Naive thymus-derived CD4-positive, alpha-beta T cell (primary cell): Measurements from ENCODE around the gene SULT6B1. TPM values are rescaled to one million over a fixed set of nuclear protein-coding genes. Genes with fewer than 3 reads are reported as not detected.

Experiments used
- ATAC-seq: fragments of 150-1000 bp; cut with Tn5 transposase; 2 replicates; pipeline ENCODE4 v1.10.0; 2021; ENCODE audit warnings: mild to moderate bottlenecking, moderate library complexity
- CTCF ChIA-PET: fragments of 350-600 bp; sonication (Branson Sonifier 250); formaldehyde crosslinking; loops from one replicate; lab custom pipeline; 2021; ENCODE audit warnings: antibody characterized with exemption; lab: Charles Lee
- POLR2A ChIA-PET: fragments of 350-600 bp; sonication (Branson Sonifier 250); formaldehyde crosslinking; loops from one replicate; lab custom pipeline; 2021; ENCODE audit warnings: antibody characterized with exemption, inconsistent platforms; lab: Charles Lee
- DNase-seq, 9 donors: peaks; one replicate each; pipeline versions ENCODE4 v3.0.0 to v3.0.0-alpha.2; 2020 to 2022; ENCODE audit warnings: mixed read lengths in 1 of 9
- H3K27ac ChIP-seq: one replicate; pipeline ENCODE4 v1.7.0; 2013; ENCODE audit warnings: mild to moderate bottlenecking, low read depth, low read length, moderate library complexity
- H3K27me3 ChIP-seq, 2 donors: one replicate each; pipeline ENCODE4 v1.7.0; 2013; ENCODE audit warnings: low read length in 2 of 2, mild to moderate bottlenecking in 2 of 2, moderate library complexity in 2 of 2; ENCODE audit not compliant: control insufficient read depth in 2 of 2, insufficient read depth in 2 of 2
- H3K36me3 ChIP-seq, 3 experiments: 1 replicate in 2 of 3; 2 replicates in 1 of 3; pipeline ENCODE4 v1.7.0; 2013; ENCODE audit warnings: low read length in 3 of 3, mild to moderate bottlenecking in 3 of 3, moderate library complexity in 1 of 3; ENCODE audit not compliant: insufficient read depth in 3 of 3, control insufficient read depth in 2 of 3
- H3K4me1 ChIP-seq, 2 donors: one replicate each; pipeline ENCODE4 v1.7.0; 2013; ENCODE audit warnings: low read length in 2 of 2, mild to moderate bottlenecking in 2 of 2, moderate library complexity in 1 of 2; ENCODE audit not compliant: control insufficient read depth in 2 of 2, insufficient read depth in 2 of 2
- H3K4me3 ChIP-seq: 2 replicates; pipeline ENCODE4 v1.7.0; 2013; ENCODE audit warnings: mild to moderate bottlenecking, low read length
- H3K9me3 ChIP-seq, 3 experiments: 1 replicate in 2 of 3; 2 replicates in 1 of 3; pipeline ENCODE4 v1.7.0; 2013; ENCODE audit warnings: low read length in 3 of 3; ENCODE audit not compliant: control insufficient read depth in 2 of 3
- H3K27ac Mint-ChIP-seq, 9 donors: one replicate each; pipeline ENCODE4 v1.8.0; 2020 to 2022; ENCODE audit warnings: mixed read lengths in 9 of 9, mild to moderate bottlenecking in 8 of 9, moderate library complexity in 5 of 9, inconsistent platforms in 2 of 9
- H3K27me3 Mint-ChIP-seq, 5 donors: one replicate each; pipeline ENCODE4 v1.8.0; 2021 to 2022; ENCODE audit warnings: mixed read lengths in 5 of 5, mild to moderate bottlenecking in 1 of 5
- H3K36me3 Mint-ChIP-seq, 5 donors: one replicate each; pipeline ENCODE4 v1.8.0; 2020 to 2022; ENCODE audit warnings: mixed read lengths in 5 of 5, mild to moderate bottlenecking in 3 of 5, inconsistent platforms in 1 of 5
- H3K4me1 Mint-ChIP-seq, 7 donors: one replicate each; pipeline ENCODE4 v1.8.0; 2020 to 2022; ENCODE audit warnings: mixed read lengths in 7 of 7, mild to moderate bottlenecking in 3 of 7, inconsistent platforms in 1 of 7
- H3K4me3 Mint-ChIP-seq, 10 donors: one replicate each; pipeline ENCODE4 v1.8.0; 2020 to 2022; ENCODE audit warnings: mild to moderate bottlenecking in 10 of 10, mixed read lengths in 10 of 10, moderate library complexity in 6 of 10, inconsistent platforms in 2 of 10
- H3K9me3 Mint-ChIP-seq, 11 donors: one replicate each; pipeline ENCODE4 v1.8.0; 2020 to 2022; ENCODE audit warnings: mixed read lengths in 11 of 11, mild to moderate bottlenecking in 4 of 11, inconsistent platforms in 1 of 11, moderate library complexity in 1 of 11
- intact Hi-C, 2 donors: fragments of 100-400 bp; cut with micrococcal nuclease; formaldehyde crosslinking; loops; one replicate each; pipeline ENCODE4 v1.15.1; 2023
- polyA plus RNA-seq, 2 donors: library from polyadenylated mRNA; unstranded; fragments of 300-500 nt; fragmentation: Illumina TruSeq; gene quantifications; one replicate each; pipeline ENCODE4 v1.2.3, GENCODE V29; 2021
- total RNA-seq, 6 experiments: library from RNA in 5 of 6; stranded (reverse) in 5 of 6; gene quantifications; 1 replicate in 5 of 6; 2 replicates in 1 of 6; pipeline ENCODE4 v1.2.3 and lab custom pipeline; 2021 to 2026

Gene SULT6B1
- total and polyA plus RNA-seq, 7 experiments from 2014 or later, result not detected

DNA sequence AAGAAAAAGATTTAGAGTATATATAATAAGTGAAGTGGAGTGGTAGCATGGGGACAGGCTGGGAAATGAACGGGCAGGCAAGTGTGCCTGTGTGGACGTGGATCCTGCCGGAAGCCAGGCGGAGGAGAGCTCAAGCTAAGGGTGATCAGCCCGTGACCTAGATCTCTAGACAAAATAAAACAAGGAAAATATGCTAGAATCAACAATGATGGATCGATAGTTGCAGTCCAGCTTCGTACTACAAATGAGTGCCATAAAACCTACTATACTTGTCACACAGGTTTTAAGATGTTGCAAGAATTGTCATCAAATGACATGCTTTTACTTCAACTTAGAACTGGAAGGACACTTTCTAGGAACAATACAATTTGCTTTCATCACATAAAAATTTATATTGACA lies 40.1 kb downstream of the SULT6B1 start:
- peak overlapping the region in 5 of 9 donors; percentile 27 to 58 (median 36) for H3K27ac Mint-ChIP-seq
- Histone ChIP-seq H3K27ac (no peak overlapping the region), H3K9me3 (no peaks in the 10 kb centered on the region), H3K4me1 (peaks cover 4 to 8% of the 10 kb centered on the region in 2 donors), H3K36me3 (peaks cover 0 to 26% (median 0%) of the 10 kb centered on the region in 3 experiments), H3K4me3 (no peak overlapping the region), H3K27me3 (no peaks in the 10 kb centered on the region)
- no peaks in the 10 kb centered on the region for H3K27me3 Mint-ChIP-seq
- DNase-seq, result no peak
- no peaks in the 10 kb centered on the region for H3K9me3 Mint-ChIP-seq
- no peak for ATAC-seq
- ChIA-PET POLR2A (interaction anchor here (1.2 kb wide), 1 partner anchor 9 kb away, joined by 3 read pairs; the partner anchor contains the start of gene EIF2AK2), CTCF (no interaction called here)
- no peak overlapping the region for H3K4me3 Mint-ChIP-seq
- H3K36me3 Mint-ChIP-seq, result peaks cover 12 to 43% (median 34%) of the 10 kb centered on the region in 5 donors
- peaks cover 10 to 48% (median 36%) of the 10 kb centered on the region in 7 donors for H3K4me1 Mint-ChIP-seq
- intact Hi-C loops, result loop anchor here in 1 of 2 donors (5.0 kb wide), 1 partner anchor 41 kb away; no protein-coding TSS in a partner anchor

DNA sequence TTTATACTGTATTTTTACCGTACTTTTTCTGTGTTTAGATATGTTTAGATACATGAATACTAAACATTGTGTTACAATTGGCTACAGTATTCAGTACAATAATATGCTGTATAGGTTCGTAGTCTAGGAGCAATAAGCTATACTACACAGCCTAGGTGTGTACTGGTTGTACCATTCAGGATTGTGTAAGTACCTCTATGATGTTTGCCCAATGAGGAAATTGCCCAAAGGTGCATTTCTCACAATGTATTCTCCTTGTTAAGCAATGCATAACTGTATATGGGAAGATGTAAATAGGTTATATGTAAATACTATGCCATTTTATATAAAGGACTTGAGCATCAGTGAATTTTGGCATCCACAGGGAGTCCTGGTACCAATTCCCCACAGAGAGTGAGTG lies 42.4 kb downstream of the SULT6B1 start:
- Histone ChIP-seq H3K27me3 (no peaks in the 10 kb centered on the region), H3K9me3 (no peaks in the 10 kb centered on the region), H3K27ac (no peak overlapping the region), H3K4me3 (no peak overlapping the region), H3K4me1 (peaks cover 0 to 7% of the 10 kb centered on the region in 2 donors), H3K36me3 (peaks cover 0 to 32% (median 0%) of the 10 kb centered on the region in 3 experiments)
- Mint-ChIP-seq H3K27ac (no peak overlapping the region), H3K9me3 (no peaks in the 10 kb centered on the region), H3K4me1 (peaks cover 4 to 27% (median 21%) of the 10 kb centered on the region in 7 donors), H3K36me3 (peaks cover 8 to 36% (median 30%) of the 10 kb centered on the region in 5 donors), H3K4me3 (no peak overlapping the region), H3K27me3 (no peaks in the 10 kb centered on the region)
- POLR2A ChIA-PET, result no interaction called here
- intact Hi-C loops, result loop anchor here in 1 of 2 donors (5.0 kb wide), 1 partner anchor 39 kb away; no protein-coding TSS in a partner anchor
- no peak for DNase-seq
- no peak for ATAC-seq
- CTCF ChIA-PET, result no interaction called here

DNA sequence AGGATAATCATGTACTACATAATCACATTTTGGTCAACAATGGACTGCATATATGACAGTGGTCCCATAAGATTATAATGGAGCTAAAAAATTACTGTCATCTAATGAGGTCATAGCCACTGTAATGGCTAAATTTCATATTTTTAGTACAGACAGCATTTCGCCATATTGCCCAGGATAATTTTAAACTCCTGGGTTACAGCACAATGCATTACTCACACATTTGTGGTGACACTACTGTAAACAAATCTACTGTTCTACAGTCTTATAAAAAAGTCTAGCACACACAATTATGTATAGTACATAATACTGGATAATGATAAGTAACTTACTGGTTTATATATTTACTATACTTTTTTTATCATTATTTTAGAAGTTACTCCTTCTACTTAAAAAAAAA lies 44.5 kb downstream of the SULT6B1 start:
- ChIA-PET CTCF (no interaction called here), POLR2A (no interaction called here)
- no peak overlapping the region for H3K27ac Mint-ChIP-seq
- DNase-seq, result no peak
- no peak for ATAC-seq
- H3K9me3 Mint-ChIP-seq, result no peaks in the 10 kb centered on the region
- Histone ChIP-seq H3K27me3 (no peaks in the 10 kb centered on the region), H3K4me3 (no peak overlapping the region), H3K36me3 (peaks cover 0 to 50% (median 0%) of the 10 kb centered on the region in 3 experiments), H3K4me1 (no peaks in the 10 kb centered on the region), H3K27ac (no peak overlapping the region), H3K9me3 (no peaks in the 10 kb centered on the region)
- peaks cover 14 to 50% (median 43%) of the 10 kb centered on the region in 5 donors for H3K36me3 Mint-ChIP-seq
- intact Hi-C loops, result no loop called here
- H3K4me3 Mint-ChIP-seq, result no peak overlapping the region
- H3K27me3 Mint-ChIP-seq, result no peaks in the 10 kb centered on the region
- H3K4me1 Mint-ChIP-seq, result peaks cover 0 to 13% (median 6%) of the 10 kb centered on the region in 7 donors

DNA sequence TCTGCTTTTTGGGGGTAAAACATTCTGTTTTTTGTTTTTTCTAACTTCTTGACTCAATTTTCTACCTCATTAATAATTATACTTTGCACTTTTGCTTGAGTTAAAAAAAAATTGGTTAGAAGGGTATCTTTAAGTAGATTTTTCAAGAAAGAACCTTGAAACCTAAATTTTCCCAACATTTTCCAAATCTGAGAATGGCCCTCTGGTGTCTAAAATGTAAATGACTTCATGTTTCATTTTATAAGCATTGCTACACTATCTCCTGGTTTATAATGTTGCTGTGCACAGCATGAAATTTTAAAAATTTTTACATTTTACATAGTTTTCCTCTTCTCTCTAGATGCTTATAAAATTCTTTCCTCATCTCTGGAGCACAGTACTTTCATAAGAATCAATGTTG lies 45.9 kb downstream of the SULT6B1 start:
- peaks cover 0 to 4% (median 0%) of the 10 kb centered on the region in 7 donors for H3K4me1 Mint-ChIP-seq
- H3K27ac Mint-ChIP-seq, result no peak overlapping the region
- peaks cover 0 to 55% (median 7%) of the 10 kb centered on the region in 3 experiments for H3K36me3 ChIP-seq
- no peak for ATAC-seq
- CTCF ChIA-PET, result no interaction called here
- no peaks in the 10 kb centered on the region for H3K9me3 Mint-ChIP-seq
- DNase-seq, result no peak
- H3K27ac ChIP-seq, result no peak overlapping the region
- no peak overlapping the region for H3K4me3 Mint-ChIP-seq
- H3K36me3 Mint-ChIP-seq, result peaks cover 14 to 44% (median 38%) of the 10 kb centered on the region in 5 donors
- H3K4me1 ChIP-seq, result no peaks in the 10 kb centered on the region
- H3K27me3 ChIP-seq, result no peaks in the 10 kb centered on the region
- H3K4me3 ChIP-seq, result no peak overlapping the region
- POLR2A ChIA-PET, result no interaction called here
- intact Hi-C loops, result no loop called here
- no peaks in the 10 kb centered on the region for H3K27me3 Mint-ChIP-seq
- no peaks in the 10 kb centered on the region for H3K9me3 ChIP-seq

DNA sequence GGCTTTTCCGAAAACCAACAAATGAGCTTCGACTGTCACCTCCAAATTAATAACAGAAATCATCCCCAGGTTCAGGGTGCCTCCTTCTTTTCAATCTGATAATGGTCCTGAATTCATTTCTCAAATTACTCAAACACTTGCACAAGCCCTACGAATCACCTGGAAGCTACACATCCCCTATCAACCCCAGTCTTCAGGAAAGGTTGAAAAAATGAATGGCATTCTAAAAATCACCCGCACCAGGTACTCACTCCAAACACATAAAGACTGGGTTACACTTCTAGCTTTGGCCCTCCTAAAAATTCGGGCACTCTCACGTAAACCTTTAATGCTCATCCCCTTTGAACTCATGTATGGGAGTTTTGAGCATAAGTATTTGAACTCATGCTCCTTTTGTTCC lies 55.6 kb downstream of the SULT6B1 start:
- H3K4me1 Mint-ChIP-seq, result peaks cover 0 to 22% (median 5%) of the 10 kb centered on the region in 7 donors

DNA sequence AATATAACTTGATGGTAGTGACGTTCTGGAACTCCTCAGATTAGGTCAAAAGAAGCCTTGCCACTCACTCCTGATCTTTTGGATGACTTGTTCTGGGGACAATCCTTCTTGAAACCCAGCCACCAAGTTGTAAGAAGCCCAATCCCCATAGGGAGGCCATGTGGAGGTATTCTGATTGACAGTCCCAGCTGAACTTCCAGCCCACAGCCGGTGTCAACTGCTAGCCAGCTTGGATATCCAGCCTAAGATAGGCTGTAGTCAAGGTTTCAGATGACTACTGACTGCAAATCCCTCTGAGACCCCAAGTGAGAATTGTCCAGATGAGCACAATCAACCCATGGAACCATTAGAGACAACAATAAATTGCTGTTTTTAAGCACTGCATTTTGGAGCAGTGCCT lies 63.1 kb downstream of the SULT6B1 start:
- Mint-ChIP-seq H3K9me3 (peaks cover 0 to 2% (median 0%) of the 10 kb centered on the region in 11 donors), H3K27ac (peak overlapping the region in 1 of 9 donors; percentile 1), H3K27me3 (no peaks in the 10 kb centered on the region), H3K36me3 (peaks cover 10 to 63% (median 45%) of the 10 kb centered on the region in 5 donors), H3K4me3 (no peak overlapping the region), H3K4me1 (peaks cover 0 to 16% (median 4%) of the 10 kb centered on the region in 7 donors)
- ChIA-PET POLR2A (no interaction called here), CTCF (no interaction called here)
- intact Hi-C loops, result no loop called here
- H3K9me3 ChIP-seq, result no peaks in the 10 kb centered on the region
- H3K4me3 ChIP-seq, result no peak overlapping the region
- H3K27ac ChIP-seq, result no peak overlapping the region
- peaks cover 0 to 36% (median 4%) of the 10 kb centered on the region in 3 experiments for H3K36me3 ChIP-seq
- H3K27me3 ChIP-seq, result no peaks in the 10 kb centered on the region
- DNase-seq (no peak), ATAC-seq (no peak)
- H3K4me1 ChIP-seq, result no peaks in the 10 kb centered on the region

More for the DNA sequence above, 55.6 kb downstream of the SULT6B1 start:
- intact Hi-C loops, result no loop called here
- Histone ChIP-seq H3K27ac (no peak overlapping the region), H3K27me3 (no peaks in the 10 kb centered on the region), H3K9me3 (no peaks in the 10 kb centered on the region), H3K4me1 (no peaks in the 10 kb centered on the region), H3K4me3 (no peak overlapping the region), H3K36me3 (peaks cover 10 to 79% (median 23%) of the 10 kb centered on the region in 3 experiments)
- DNase-seq, result no peak
- ChIA-PET CTCF (no interaction called here), POLR2A (no interaction called here)
- H3K4me3 Mint-ChIP-seq, result no peak overlapping the region
- no peak for ATAC-seq
- no peaks in the 10 kb centered on the region for H3K27me3 Mint-ChIP-seq
- H3K36me3 Mint-ChIP-seq, result peaks cover 37 to 59% (median 51%) of the 10 kb centered on the region in 5 donors
- H3K9me3 Mint-ChIP-seq, result peaks cover 0 to 5% (median 0%) of the 10 kb centered on the region in 11 donors
- H3K27ac Mint-ChIP-seq, result no peak overlapping the region

DNA sequence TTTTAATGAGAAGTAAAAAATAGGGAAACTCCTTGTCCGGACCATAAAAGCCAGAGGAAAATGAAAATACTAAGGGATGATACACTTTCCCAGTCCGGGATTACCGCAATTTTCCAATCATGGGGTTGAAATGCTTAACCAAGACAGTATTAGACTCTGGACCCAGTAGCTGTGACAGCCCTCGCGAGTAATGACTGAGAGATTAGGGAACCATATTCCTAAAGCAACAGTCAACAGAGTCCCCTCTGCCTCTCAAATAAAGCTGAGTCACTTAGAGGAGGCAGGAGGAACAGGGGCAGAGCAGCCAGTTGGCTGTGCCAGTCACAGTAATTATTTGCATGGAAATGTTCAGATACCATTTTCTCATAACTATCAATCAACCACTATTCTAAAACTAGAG lies 69.3 kb downstream of the SULT6B1 start:
- Histone ChIP-seq H3K4me3 (no peak overlapping the region), H3K9me3 (no peaks in the 10 kb centered on the region), H3K27ac (no peak overlapping the region), H3K36me3 (peaks cover 0 to 43% (median 8%) of the 10 kb centered on the region in 3 experiments), H3K27me3 (no peaks in the 10 kb centered on the region), H3K4me1 (no peaks in the 10 kb centered on the region)
- ATAC-seq (no peak), DNase-seq (no peak)
- H3K27ac Mint-ChIP-seq, result peak overlapping the region in 1 of 9 donors; percentile 26
- H3K27me3 Mint-ChIP-seq, result no peaks in the 10 kb centered on the region
- POLR2A ChIA-PET, result no interaction called here
- H3K9me3 Mint-ChIP-seq, result no peaks in the 10 kb centered on the region
- peaks cover 0 to 12% (median 0%) of the 10 kb centered on the region in 7 donors for H3K4me1 Mint-ChIP-seq
- CTCF ChIA-PET, result no interaction called here
- H3K4me3 Mint-ChIP-seq, result no peak overlapping the region
- intact Hi-C loops, result no loop called here
- H3K36me3 Mint-ChIP-seq, result peaks cover 7 to 51% (median 29%) of the 10 kb centered on the region in 5 donors
